Left cardiac atrium (tissue), 4 donors: ENCODE results near the gene EPHA8. TPM values are rescaled to one million over a fixed set of nuclear protein-coding genes. Genes with fewer than 3 reads are reported as not detected.
A peak's percentile ranks its signal among the peaks of the same experiment; 100 is the strongest.

Source experiments
- ATAC-seq, 2 donors: fragments of 200-7000 bp; cut with Tn5 transposase; one replicate each; pipeline ENCODE4 v1.9.1; 2020; ENCODE audit warnings: mild to moderate bottlenecking in 2 of 2, moderate library complexity in 2 of 2
- DNase-seq: peaks from one replicate; pipeline ENCODE4 v3.0.0-alpha.2; 2020
- intact Hi-C, 2 donors: fragments of 100-400 bp; cut with DNase I; formaldehyde crosslinking; loops; one replicate each; pipeline versions ENCODE4 v1.14.1 to v1.15.1; 2022 to 2023
- long read RNA-seq: library from polyadenylated mRNA; unstranded; transcript quantifications from one replicate; pipeline ENCODE4 v2.0.0, GENCODE V29; 2021
- total RNA-seq, 2 donors: library from RNA; stranded (reverse); fragmentation: NEBNext Ultra II Directional; extraction: Animal tissue kit (Norgen Biotek cat#: 25700); gene quantifications; one replicate each; pipeline ENCODE4 v1.2.1, GENCODE V29; 2021
- donor health status: DM: no; HTN: yes; CAD: no.
- donor health status: DM: no; HTN: yes; CAD: no; lungs with severe emphysema.
- donor health status: DM: yes; HTN: yes; CAD: no.
- donor health status: Dilated cardiomyopathy.

Gene EPHA8
- total RNA-seq, result not detected
- long read RNA-seq, result 0 reads

DNA sequence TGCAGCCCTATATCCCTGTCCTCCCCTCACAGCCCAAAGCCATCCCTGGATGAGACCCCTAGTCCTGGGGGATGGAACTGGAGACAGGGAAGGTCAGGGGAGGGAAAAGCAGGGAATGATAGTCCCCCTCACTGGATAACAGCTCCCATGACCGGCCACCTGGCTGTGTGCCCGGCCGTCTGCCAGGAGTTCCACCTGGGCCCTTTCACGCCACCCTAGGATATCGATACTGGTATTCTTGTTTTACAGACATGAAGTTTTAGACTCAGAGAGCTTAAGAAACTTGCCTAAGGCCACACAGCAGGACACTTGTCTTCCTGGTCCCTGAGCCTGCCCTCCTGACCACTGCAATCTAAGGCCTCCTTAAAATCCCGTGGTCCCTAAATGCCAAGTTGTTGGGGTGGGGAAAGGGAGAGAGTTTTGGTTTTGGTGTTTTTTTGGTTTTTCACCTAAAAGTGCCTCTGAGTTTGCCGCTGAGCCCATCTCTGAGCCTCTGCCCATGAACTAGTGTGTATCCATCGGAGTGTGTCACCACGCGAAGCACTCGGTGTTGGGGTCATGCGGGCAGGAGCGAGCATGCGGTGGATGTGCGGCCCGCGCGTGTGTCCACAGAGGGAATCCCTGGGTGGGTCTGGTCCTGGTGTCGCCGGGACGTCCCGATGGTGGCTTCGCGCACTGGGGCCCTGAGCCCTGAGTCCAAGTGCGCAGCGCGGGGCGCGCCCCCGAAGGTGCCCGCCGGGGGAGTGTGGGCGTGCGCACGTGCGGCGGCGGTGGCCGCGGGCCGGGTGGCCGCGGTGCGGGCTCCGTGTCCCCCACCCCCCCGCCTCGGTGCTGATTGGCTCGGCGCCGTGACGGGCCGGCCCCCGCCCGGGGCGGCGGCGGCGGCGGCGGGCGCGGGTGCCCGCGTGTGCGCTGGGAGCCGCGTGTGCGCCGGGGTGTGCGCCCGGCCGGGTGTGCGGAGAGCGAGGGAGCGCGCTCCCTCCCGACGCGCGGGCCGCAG, at the start of gene EPHA8:
Gene EPHA8, plus strand, starts transcription at position 906 of the 1,000 bp plus-strand sequence. CDS start 147 bp downstream, outside the sequence.
- no peak for ATAC-seq
- intact Hi-C loops, result loop anchor here in 1 of 2 donors (10.0 kb wide), 1 partner anchor 312 kb away; no protein-coding TSS in a partner anchor
- DNase-seq, result no peak

DNA sequence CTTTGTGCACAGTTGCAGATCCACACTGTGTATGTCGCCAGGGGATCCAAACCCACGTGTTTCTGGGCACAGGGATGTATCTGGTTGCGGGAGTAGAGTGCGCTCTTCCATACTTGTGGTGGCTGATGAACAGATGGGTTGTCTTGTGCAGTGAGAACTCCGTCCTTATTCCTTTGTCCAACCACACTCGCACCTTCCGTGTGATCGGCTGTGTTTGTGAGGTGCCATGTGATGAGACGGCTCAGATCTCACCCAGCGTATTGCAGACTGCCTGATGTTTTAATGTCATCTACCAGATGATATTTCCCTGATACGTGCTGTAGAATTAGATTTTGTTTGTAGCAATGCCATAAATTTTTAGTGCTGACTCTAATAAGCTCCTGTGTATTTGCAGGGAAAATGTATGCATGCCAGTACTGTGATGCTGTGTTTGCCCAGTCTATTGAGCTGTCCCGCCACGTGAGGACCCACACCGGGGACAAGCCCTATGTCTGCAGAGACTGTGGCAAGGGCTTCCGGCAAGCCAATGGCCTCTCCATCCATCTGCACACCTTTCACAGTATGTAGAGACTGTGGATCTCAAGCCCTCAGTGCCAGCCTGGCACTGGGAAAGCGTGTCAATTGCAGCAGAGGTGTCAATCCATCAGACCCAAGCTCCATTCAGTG, 46.2 kb upstream of the EPHA8 start:
- ATAC-seq (no peak), DNase-seq (no peak)
- intact Hi-C loops, result no loop called here

DNA sequence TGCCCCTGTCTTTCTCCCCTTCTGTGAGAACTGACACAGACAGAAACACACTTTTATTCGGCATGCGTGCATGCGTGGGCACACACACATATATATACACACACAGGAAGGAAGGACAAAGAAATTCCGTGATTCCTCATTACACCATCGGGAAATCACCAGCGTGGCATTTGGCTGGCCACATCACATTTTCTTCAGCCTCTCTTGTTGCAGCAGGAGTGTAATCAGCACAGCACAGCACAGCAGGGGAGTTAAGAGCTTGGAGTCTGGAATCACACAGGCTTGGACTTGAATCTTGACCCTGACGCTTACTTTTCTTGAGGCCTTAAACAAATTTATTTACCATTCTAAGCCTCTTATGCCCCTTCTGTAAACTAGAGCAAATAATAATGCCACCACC, 45.3 kb upstream of the EPHA8 start:
- ATAC-seq (no peak), DNase-seq (no peak)
- intact Hi-C loops, result no loop called here

DNA sequence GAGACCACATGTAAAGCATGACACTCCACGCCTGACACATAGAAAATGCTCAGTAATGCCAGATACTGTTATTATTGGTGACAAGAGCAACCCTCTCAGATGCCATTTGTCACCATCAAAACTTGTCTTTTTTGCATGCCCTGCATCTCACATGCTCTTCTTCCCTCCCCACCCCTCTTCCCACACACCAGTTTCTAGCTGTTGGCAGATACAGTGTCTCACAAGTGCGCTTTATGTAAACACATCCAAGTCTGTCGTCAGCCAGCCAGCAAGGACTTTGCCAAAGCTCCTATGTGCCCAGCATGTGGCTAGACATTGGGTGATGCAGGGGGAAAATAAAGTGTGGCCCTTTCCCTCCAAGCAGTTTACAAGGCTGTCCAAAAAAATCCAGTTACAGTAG, 44.9 kb upstream of the EPHA8 start:
- ATAC-seq, result no peak
- intact Hi-C loops, result no loop called here
- DNase-seq, result no peak

DNA sequence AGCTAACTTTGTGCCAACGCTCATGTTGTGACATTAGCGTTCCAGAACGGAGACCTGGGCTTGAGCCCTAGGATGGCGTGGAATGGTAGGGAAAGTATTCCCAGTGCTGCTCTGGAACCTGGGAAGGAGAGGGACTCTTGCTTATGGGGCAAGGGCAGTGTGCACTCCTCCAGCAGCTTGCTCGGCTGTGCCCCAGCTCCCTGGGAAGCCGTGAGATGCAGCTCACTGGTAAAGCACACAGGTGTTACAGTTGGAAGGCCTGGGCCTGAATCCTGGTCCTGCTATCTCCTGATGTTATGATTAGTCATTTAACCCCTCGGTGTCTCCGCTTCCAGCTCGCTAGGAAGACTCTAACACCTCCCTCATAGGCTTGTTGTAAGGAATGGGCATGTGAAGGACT, 42.4 kb upstream of the EPHA8 start:
- intact Hi-C loops, result loop anchor here (10.0 kb wide), 1 partner anchor 96 kb away; no protein-coding TSS in a partner anchor
- DNase-seq (no peak), ATAC-seq (no peak)

DNA sequence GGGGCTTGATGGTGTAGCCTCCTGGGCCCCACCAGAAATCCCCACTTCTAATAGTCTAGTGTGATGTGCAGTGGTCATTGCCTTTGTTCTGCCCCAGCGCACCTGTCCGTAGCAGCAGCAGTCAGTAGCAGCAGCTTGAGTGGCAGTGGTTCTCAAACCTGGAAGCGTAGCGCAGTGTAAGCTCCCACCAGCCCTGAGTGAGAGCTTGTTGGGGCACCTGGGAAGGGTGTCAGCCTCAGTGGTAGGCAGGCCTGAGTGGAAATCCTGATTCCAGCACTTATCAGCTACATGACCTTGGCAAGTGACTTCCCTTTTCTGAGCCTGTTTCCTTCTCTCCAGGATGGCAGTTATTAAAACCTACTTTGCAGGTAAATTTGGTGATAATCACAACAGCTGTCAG, 41.6 kb upstream of the EPHA8 start:
- ATAC-seq, result no peak
- intact Hi-C loops, result loop anchor here (10.0 kb wide), 1 partner anchor 97 kb away; no protein-coding TSS in a partner anchor

DNA sequence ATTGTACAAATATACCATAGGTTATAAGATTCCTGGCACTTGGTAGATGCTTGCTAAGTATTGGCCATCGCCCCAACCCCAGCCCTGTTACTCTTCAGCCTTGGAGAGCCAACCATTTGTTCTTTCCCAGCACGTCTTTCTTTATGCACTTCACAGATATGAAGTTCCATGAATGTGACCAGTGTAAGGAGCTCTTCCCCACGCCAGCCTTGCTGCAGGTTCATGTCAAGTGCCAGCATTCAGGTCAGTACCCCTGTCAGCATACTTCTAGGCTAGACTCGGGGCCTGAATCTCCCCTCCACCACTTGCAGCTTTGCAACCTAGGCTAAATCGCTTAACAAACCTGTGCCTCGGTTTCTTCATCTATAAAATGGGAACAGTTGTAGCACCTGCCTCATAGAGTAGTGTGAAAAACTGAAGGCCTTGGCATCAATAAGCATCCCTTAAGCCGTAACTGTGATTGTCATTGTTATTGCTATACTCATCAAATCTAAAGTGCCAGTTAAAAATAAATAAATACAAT, 41.0 kb upstream of the EPHA8 start:
- intact Hi-C loops, result loop anchor here (10.0 kb wide), 1 partner anchor 97 kb away; no protein-coding TSS in a partner anchor
- DNase-seq (no peak), ATAC-seq (no peak)

More for the DNA sequence above, 41.6 kb upstream of the EPHA8 start:
- no peak for DNase-seq

DNA sequence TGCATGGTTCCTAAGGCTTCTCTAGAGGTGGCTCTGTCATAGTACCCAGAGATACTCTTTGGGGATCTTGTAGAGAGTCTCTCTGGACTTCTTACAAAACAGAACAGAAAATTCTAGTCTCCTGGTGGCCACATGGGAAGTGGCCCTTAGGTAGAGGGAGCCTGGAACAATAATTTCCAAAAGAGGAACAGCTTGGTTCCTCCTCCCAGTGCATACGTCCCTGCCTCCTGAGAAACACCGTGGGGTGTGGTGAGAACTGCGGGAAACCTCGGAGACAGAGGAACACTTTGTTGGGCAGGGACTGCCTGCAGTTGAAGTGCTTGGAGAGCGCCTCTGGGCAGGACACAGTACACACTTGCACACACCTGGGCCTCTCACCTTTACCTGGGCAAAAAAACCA, 38.8 kb upstream of the EPHA8 start:
- intact Hi-C loops, result loop anchor here (10.0 kb wide), 1 partner anchor 100 kb away; no protein-coding TSS in a partner anchor
- no peak for DNase-seq
- no peak for ATAC-seq

DNA sequence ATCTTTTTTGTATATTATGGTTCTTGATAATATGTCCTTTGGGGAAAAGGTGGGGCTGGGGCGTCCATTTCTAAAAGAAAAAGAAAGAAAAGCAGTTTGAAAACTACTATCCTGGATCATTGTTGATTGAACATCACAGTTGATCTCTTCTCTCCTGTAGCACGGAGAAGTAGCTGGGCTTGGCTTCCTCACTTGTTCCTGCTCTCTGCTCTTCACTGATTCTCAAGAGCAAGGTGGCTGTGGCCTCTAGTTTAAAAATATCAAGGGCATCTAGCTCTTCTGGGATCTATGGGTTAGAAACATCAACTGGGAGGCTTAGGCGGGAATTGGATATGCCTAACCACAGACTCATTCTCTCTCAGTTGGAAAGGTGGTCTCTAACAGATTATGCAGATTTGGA, 38.1 kb upstream of the EPHA8 start:
- DNase-seq, result no peak
- intact Hi-C loops, result loop anchor here (10.0 kb wide), 1 partner anchor 100 kb away; no protein-coding TSS in a partner anchor
- no peak for ATAC-seq

DNA sequence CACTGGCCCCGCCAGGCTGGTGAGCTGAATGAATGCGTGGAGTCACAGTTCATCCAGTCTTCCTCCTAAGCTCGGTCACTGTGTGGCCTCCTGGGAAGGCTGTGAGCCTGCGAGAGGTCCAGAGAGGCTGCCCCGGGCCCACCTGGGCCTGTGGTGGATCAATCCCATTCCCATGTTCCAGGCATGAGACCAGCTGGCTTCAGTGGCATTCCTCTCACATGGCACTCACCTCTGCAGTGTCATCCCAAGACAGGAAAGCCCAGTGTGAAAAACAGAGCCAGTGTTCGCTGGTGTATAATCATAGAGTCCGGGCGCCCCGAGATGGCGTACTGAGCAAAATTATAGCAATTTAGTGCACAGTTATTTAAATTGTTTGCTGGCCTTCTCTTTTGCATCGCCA, 37.6 kb upstream of the EPHA8 start:
- no peak for DNase-seq
- intact Hi-C loops, result loop anchor here (10.0 kb wide), 1 partner anchor 101 kb away; no protein-coding TSS in a partner anchor
- no peak for ATAC-seq

DNA sequence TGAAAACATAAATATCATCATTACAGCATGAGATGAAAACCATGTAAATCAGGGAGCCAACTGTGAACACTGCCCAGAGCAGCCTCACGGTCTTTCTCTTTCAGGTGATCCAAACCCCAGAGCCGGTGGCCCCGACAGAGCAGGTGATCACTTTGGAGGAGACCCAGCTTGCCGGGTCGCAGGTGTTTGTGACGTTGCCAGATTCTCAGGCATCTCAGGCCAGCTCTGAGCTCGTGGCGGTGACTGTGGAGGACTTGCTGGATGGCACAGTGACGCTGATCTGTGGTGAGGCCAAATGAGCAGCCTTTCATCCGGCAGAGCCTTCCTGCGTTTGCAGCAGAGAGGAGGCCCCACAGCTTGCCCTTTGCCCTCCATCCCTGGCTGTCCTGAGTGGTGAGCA, 37.2 kb upstream of the EPHA8 start:
- intact Hi-C loops, result loop anchor here (10.0 kb wide), 1 partner anchor 101 kb away; no protein-coding TSS in a partner anchor
- DNase-seq, result no peak
- ATAC-seq, result no peak

DNA sequence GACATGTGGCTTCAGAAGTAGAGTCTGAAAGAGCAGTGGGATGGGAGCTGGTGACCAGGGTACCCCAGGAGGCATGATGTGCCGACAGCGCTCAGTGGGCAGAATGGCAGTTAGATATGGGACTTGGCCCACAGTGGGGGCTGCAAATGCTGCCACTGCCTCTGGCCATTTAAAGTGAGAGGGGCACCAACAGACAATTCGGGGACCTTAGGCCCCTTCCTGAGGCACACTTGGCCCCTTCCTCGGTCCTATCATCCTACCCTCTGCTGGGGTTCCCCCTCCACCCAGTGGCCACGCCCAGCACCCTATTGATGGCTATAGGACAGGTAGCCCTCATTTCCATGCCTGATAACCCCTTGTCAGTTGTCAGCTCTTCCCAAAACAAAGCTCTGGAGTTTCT, 36.6 kb upstream of the EPHA8 start:
- no peak for ATAC-seq
- DNase-seq, result no peak
- intact Hi-C loops, result loop anchor here (10.0 kb wide), 1 partner anchor 102 kb away; no protein-coding TSS in a partner anchor

DNA sequence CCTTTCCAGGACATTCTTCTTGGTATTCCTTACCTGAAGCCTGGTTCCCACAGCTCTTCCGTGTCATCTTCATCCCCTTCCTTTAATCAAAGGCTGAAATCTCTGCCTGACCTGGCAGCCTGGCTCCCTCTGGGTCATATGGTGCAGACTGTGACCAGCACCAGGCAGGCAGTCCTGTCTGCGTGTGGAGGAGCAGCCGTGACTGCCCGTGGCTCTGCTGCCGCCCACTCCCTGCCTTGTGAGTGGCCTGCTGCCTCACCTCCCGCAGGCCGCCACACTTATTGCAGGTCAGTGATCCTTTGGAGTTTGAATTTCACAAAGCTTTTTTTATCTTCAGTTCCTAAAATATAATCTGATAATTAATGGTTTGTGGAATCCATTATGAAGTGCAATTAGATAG, 36.2 kb upstream of the EPHA8 start:
- intact Hi-C loops, result loop anchor here (10.0 kb wide), 1 partner anchor 102 kb away; no protein-coding TSS in a partner anchor
- DNase-seq, result no peak

DNA sequence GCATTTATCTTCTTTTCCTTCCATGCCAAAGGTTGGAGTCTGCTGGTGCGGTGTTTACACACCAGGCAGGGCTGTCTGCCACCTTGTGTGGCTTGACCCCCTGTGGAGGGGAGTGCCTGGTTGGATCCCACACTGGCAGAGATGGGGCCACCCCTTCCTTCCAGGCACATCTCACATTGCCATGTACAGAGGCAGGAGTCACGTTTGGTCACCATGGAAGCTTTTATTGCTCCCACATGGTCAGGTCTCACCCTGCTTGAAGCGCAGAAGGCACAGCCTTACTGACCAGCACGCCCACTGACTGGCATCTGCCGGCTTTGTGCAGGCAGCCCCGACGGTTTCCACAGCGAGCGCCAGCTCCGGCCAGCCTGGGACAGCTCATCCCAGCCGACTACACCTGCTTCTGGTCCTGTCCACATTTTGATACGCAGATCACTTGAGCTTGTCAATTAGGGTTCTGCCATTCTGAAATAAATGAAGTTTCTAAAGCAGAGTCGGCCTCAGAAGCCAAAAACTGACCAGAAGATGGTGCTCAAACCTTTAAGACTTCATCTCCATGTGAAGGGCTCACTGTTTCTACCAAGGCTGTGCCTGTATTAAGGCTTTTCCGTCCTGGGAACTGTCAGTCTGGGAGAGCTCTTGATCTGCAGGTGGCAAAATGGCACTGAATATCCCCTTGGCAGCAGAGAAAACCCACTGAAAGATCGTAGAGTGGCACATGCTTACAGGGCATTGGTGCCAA, 35.6 kb upstream of the EPHA8 start:
- intact Hi-C loops, result loop anchor here (10.0 kb wide), 1 partner anchor 103 kb away; no protein-coding TSS in a partner anchor
- no peak for DNase-seq
- no peak for ATAC-seq

More for the DNA sequence above, 36.2 kb upstream of the EPHA8 start:
- ATAC-seq, result no peak

DNA sequence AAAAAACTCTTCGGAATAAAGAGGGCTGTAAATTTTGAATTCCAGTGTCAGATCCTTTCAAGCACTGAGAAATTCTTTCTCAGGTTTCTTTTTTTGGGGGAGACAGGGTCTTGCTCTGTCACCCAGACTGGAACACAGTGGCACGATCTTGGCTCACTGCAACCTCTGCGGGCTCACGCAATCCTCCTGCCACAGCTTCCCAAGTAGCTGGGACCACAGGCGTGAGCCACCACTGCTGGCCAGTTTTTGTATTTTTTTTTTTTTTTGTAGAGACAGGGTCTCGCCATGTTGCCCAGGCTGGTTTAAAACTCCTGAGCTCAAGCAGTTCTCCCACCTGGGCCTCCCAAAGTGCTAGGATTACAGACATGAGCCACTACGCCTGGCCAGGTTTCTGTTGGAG, 34.8 kb upstream of the EPHA8 start:
- no peak for ATAC-seq
- DNase-seq, result no peak
- intact Hi-C loops, result loop anchor here (10.0 kb wide), 1 partner anchor 104 kb away; no protein-coding TSS in a partner anchor

DNA sequence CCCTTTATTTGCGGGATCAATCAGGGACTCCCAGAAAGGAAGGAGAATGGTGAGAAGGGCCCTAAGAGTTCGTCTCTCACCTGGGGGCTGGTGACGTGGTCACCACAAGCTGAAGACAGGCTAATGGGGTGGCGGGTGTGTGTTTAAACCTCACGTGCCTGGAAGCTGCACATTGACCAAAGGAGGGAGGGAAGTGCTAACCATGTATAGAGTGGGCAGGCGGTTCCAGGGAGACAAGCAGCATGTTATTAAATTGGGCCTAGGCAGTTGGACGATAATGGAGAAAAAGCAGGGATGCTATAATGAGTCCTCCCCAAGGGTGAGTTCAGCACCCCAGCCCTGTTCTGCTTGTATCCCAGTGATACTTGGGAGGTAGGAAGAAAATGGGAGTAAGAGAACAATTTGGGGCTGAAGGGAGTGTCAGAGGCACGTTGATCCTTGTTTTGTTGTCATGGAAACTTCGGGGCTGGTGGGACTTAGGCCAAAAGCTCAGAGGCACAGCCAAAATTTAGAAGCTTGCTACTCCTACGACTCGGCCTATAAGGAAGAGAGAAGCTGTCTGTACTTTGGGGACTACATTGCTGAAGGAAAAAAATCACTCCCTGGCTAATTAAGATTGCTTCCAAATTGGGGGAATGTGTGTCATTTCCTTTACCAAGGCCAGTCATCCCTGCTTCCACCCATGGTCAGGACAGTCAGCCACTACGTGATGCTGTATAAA, 33.2 kb upstream of the EPHA8 start:
- intact Hi-C loops, result loop anchor here (10.0 kb wide), 2 partner anchors 105 kb away; partner anchors contain the start of gene C1QA (in 1 of the 2)
- DNase-seq (no peak), ATAC-seq (peak; percentile 70 to 76)

DNA sequence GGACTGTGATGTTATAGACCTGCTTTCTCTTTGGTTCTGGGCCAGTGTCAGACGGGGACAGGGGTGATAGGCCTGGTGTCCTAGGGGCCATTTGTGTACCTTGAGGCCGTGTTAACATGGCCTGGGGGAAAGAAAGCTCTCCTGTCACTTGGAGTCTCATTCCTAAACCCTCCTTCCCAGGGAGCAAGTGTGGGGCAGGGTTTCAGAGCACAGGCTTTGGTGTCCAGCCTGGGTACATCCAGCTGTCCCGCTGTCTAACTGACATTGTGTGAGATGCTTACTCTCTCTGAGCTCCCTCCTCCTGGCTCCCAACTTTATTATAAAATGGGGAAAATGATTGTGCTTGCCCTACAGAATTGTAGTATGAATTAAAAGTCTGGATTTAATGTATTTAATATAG, 32.6 kb upstream of the EPHA8 start:
- intact Hi-C loops, result loop anchor here in 1 of 2 donors (10.0 kb wide), 1 partner anchor 104 kb away; the partner anchor contains the start of gene C1QA
- DNase-seq (no peak), ATAC-seq (no peak)

DNA sequence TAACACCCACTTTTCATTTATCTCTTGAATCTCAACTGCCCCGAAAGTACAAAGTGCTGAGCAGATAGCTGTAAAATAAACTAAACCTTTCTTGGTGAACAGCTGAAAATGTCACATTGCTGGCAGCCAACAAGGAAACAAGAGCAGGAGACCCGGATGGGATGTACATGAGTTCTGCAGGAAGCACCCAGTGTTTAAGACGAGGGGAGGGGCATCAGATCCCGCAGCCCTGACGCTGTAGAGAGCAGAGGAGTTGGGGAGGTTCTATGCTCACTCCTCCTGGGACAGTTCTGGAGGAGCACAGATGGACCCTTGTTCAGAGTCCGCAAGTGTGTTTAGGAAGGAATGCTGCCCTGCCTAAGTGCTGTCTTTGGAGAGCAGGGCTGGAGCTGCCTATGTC, 32.0 kb upstream of the EPHA8 start:
- intact Hi-C loops, result loop anchor here in 1 of 2 donors (10.0 kb wide), 1 partner anchor 104 kb away; the partner anchor contains the start of gene C1QA
- ATAC-seq (peak in 1 of 2 donors; percentile 40), DNase-seq (no peak)
